GM20000 (cell line): Measurements from ENCODE around the gene IQSEC3.
"Not testable (repeated sequence)": the region's sequence is repeated elsewhere in the genome, so short reads cannot be mapped to it uniquely, and the experiment has no call there.

Source experiments
- DNase-seq: peaks from one replicate; pipeline ENCODE4 v3.0.0; 2012; ENCODE audit warnings: low spot score
- TF ChIP-seq, protein P1 (sequence below): IDR thresholded peaks from 2 replicates; pipeline ENCODE4 v1.5.1; 2012; ENCODE audit warnings: mild to moderate bottlenecking, control low read depth; ENCODE audit errors: extremely low read depth, missing control alignments

The IQSEC3 gene

GRCh38 chr12:213527-213932 lies 147.0 kb downstream of the IQSEC3 start:
- TF ChIP-seq, protein P1, sequence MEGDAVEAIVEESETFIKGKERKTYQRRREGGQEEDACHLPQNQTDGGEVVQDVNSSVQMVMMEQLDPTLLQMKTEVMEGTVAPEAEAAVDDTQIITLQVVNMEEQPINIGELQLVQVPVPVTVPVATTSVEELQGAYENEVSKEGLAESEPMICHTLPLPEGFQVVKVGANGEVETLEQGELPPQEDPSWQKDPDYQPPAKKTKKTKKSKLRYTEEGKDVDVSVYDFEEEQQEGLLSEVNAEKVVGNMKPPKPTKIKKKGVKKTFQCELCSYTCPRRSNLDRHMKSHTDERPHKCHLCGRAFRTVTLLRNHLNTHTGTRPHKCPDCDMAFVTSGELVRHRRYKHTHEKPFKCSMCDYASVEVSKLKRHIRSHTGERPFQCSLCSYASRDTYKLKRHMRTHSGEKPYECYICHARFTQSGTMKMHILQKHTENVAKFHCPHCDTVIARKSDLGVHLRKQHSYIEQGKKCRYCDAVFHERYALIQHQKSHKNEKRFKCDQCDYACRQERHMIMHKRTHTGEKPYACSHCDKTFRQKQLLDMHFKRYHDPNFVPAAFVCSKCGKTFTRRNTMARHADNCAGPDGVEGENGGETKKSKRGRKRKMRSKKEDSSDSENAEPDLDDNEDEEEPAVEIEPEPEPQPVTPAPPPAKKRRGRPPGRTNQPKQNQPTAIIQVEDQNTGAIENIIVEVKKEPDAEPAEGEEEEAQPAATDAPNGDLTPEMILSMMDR: no peak
- DNase-seq: no peak

DNA sequence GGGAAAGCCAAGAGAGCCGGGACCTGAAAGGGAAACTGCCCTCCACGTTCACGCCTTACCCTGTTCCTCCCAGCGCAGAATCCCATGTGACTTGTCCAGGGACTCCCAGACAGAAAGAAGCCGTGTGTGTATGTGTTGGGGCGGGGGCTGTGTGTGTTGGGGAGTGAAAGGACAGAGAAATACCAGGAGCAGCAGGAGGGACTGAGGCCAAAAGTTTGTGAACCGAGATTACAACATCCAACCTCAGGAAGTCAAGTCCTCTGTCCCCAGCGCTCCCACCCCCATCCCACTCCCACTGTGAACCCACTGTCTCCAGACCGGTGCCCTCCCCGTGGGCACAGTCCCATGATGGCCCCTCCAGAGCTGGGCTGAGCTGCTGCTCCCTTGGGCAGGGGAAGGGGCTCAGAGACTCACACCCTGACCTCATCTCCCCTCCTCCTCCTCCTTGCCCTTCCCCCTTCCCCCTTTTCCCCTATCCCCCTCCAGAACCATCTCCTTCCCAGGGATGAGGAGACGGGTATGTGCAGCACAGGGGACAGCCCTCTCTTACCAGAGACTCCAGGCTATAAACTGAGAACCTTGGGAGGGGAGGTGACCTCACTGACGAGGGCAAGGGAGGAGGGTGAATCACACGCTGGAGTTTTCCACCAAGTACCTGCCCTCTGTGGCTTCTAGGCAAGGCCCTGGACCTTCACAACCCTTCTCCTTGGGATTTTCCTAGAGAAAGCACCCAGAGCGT lies 147.6 kb downstream of the IQSEC3 start, which contains the start of gene SLC6A12:
Gene SLC6A12, minus strand, starts transcription at position 155 of the 739 bp plus-strand sequence. CDS start 4,171 bp downstream, outside the sequence.
- DNase-seq: no peak

DNA sequence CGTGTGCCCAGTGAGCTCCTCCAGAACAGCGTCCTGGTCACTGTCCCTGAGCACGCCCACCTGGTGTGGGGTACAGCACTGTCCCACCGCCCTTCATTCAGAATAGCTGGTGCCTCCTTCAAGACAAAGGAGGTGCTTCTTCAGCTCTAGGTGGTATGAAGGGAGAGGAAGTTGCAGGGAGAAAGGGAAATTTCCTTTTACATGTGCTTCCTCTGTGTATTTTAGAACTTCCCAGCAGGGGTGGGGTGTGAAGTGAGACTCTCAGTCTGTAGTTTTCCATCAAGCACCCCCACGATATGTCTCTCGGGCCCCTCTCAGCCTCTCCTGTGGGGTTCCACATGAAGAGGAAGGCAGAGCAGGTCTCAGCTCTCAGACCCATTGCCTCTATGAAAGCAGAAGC lies 148.5 kb downstream of the IQSEC3 start:
- no peak for DNase-seq
- TF ChIP-seq, protein P1: no peak

More for the DNA sequence above, 147.6 kb downstream of the IQSEC3 start, which contains the start of gene SLC6A12:
- TF ChIP-seq, protein P1: no peak

- DNase-seq: not testable (repeated sequence)
Observed at GRCh38 chr12:217029-217428, 150.5 kb downstream of the IQSEC3 start.

DNA sequence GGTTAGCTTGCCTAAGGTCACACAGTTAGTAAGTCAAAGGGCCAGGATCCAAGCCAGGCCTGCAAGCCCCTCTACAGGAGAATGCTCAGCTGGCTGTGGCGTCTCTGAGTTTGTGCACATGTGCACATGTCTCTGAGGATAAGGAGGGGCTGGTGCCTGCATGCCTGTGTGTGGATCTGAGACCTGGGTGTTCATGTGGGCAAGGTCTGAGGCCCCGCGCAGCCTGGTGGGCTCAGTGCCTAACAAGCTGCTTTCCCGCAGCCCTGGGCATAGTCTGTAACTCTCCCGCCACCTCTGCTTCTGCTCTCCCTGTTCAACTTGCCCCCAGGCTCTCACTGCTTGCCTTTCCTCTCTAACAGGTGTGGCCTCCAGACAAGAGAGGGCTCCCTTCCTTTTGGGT lies 151.7 kb downstream of the IQSEC3 start:
- TF ChIP-seq, protein P1: no peak
- no peak for DNase-seq

DNA sequence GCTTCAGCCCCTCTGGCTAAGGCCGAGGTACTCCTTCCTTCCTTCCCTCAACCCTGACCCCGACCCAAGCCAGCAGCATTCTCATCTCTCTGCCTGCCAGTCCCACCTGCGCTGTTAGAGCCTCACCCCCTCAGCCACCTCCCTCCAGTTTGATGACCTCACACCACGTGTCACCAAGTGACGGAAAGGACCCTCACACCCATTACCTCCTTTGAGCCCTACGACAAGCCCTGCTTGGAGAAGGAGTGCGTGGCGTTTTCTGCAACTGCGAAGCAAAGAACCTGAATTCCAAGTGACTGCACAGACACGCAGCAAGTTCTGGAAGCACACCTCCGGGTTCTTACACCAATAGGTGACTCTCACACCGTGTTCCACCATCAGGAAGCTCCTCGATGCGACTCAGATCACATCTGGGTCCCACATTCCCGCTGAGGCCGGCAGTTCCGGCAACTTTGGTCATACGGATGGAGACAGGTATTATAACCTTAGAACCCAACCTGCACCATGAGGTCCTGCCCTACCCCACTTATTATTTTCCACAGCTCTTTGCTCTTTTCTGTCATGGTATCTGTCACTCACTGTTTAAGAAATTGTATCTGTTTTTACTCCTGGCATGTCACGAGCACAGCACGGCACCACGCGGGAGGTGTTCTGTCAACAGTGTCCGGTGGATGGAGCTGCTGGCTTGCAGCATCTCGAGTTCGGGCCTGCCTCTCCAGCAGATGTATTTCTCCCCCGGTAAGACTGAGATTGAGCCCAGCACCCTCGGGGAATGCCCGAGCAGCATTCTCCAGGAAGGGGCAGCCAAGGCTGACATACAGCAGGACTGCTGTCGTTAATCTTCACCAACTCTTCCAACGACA lies 152.4 kb downstream of the IQSEC3 start:
- no peak for DNase-seq
- TF ChIP-seq, protein P1: no peak

- DNase-seq: peak; percentile 73
- TF ChIP-seq, protein P1: peak; percentile 32
Observed at GRCh38 chr12:219891-220352, 153.4 kb downstream of the IQSEC3 start.
